ENCODE measurements around the gene CNTNAP2. TPM values are rescaled to one million over a fixed set of nuclear protein-coding genes. Genes with fewer than 3 reads are reported as not detected.

Gene CNTNAP2
- total and polyA plus RNA-seq, 4 donors: 0.14 to 2.3 (median 1.1) TPM

DNA sequence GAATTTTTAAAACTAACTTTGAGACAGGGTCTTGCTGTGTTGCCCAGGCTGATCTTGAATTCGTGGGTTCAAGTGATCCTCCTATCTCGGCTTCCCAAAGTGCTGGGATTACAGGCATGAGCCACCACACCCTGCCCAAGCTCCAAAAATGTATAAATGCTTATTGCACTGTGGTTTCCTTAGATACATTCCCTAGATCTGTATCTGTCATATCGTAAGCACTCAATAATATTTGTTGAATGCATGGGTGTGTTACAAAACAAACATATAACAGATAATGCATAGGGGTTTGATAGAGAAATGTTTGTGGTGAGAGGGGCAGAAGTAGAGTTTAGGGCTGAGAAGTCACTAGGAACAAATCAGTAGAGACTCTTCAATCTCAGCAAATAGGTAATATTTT is 1518.7 kb downstream of the CNTNAP2 start:
- TF ChIP-seq RAD21 (IDR thresholded peaks at IDR 0.05): no peak
- TF ChIP-seq, protein P1, sequence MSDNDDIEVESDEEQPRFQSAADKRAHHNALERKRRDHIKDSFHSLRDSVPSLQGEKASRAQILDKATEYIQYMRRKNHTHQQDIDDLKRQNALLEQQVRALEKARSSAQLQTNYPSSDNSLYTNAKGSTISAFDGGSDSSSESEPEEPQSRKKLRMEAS (IDR thresholded peaks at IDR 0.05): no peak
- no peak for TF ChIP-seq FOXA1 (IDR thresholded peaks at IDR 0.05)
- no peak for TF ChIP-seq TAF1 (conservative IDR thresholded peaks at IDR 0.05)
- no peak for TF ChIP-seq GABPA (IDR thresholded peaks at IDR 0.05 in 1 of 2, conservative IDR thresholded peaks at IDR 0.05 in 1 of 2)
- TF ChIP-seq, protein P2, sequence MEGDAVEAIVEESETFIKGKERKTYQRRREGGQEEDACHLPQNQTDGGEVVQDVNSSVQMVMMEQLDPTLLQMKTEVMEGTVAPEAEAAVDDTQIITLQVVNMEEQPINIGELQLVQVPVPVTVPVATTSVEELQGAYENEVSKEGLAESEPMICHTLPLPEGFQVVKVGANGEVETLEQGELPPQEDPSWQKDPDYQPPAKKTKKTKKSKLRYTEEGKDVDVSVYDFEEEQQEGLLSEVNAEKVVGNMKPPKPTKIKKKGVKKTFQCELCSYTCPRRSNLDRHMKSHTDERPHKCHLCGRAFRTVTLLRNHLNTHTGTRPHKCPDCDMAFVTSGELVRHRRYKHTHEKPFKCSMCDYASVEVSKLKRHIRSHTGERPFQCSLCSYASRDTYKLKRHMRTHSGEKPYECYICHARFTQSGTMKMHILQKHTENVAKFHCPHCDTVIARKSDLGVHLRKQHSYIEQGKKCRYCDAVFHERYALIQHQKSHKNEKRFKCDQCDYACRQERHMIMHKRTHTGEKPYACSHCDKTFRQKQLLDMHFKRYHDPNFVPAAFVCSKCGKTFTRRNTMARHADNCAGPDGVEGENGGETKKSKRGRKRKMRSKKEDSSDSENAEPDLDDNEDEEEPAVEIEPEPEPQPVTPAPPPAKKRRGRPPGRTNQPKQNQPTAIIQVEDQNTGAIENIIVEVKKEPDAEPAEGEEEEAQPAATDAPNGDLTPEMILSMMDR (IDR thresholded peaks at IDR 0.05; ENCODE audit: low read depth, low read length, missing input control): no peak
- TF ChIP-seq EGR1 (IDR thresholded peaks at IDR 0.05; ENCODE audit: low read depth in 2 of 2): no peak
- no peak for TF ChIP-seq NR2F2 (IDR thresholded peaks at IDR 0.05)
- TF ChIP-seq RXRA (IDR thresholded peaks at IDR 0.05): no peak
- TF ChIP-seq, protein P3, sequence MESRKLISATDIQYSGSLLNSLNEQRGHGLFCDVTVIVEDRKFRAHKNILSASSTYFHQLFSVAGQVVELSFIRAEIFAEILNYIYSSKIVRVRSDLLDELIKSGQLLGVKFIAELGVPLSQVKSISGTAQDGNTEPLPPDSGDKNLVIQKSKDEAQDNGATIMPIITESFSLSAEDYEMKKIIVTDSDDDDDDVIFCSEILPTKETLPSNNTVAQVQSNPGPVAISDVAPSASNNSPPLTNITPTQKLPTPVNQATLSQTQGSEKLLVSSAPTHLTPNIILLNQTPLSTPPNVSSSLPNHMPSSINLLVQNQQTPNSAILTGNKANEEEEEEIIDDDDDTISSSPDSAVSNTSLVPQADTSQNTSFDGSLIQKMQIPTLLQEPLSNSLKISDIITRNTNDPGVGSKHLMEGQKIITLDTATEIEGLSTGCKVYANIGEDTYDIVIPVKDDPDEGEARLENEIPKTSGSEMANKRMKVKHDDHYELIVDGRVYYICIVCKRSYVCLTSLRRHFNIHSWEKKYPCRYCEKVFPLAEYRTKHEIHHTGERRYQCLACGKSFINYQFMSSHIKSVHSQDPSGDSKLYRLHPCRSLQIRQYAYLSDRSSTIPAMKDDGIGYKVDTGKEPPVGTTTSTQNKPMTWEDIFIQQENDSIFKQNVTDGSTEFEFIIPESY (IDR thresholded peaks at IDR 0.05): no peak
- TF ChIP-seq FOXA2 (IDR thresholded peaks at IDR 0.05): no peak
- TF ChIP-seq, protein P4, sequence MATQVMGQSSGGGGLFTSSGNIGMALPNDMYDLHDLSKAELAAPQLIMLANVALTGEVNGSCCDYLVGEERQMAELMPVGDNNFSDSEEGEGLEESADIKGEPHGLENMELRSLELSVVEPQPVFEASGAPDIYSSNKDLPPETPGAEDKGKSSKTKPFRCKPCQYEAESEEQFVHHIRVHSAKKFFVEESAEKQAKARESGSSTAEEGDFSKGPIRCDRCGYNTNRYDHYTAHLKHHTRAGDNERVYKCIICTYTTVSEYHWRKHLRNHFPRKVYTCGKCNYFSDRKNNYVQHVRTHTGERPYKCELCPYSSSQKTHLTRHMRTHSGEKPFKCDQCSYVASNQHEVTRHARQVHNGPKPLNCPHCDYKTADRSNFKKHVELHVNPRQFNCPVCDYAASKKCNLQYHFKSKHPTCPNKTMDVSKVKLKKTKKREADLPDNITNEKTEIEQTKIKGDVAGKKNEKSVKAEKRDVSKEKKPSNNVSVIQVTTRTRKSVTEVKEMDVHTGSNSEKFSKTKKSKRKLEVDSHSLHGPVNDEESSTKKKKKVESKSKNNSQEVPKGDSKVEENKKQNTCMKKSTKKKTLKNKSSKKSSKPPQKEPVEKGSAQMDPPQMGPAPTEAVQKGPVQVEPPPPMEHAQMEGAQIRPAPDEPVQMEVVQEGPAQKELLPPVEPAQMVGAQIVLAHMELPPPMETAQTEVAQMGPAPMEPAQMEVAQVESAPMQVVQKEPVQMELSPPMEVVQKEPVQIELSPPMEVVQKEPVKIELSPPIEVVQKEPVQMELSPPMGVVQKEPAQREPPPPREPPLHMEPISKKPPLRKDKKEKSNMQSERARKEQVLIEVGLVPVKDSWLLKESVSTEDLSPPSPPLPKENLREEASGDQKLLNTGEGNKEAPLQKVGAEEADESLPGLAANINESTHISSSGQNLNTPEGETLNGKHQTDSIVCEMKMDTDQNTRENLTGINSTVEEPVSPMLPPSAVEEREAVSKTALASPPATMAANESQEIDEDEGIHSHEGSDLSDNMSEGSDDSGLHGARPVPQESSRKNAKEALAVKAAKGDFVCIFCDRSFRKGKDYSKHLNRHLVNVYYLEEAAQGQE (IDR thresholded peaks at IDR 0.05): no peak
- no peak for TF ChIP-seq HNF4G (IDR thresholded peaks at IDR 0.05)
- TF ChIP-seq JUND (IDR thresholded peaks at IDR 0.05): no peak
- no peak for TF ChIP-seq HNF4A (conservative IDR thresholded peaks at IDR 0.05)
- TF ChIP-seq YY1 (IDR thresholded peaks at IDR 0.05): no peak
- no peak for TF ChIP-seq SP1 (IDR thresholded peaks at IDR 0.05)
- TF ChIP-seq, protein P5, sequence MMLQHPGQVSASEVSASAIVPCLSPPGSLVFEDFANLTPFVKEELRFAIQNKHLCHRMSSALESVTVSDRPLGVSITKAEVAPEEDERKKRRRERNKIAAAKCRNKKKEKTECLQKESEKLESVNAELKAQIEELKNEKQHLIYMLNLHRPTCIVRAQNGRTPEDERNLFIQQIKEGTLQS (IDR thresholded peaks at IDR 0.05): no peak
- DNase-seq (ENCODE audit: low spot score): no peak
- no peaks in the 10 kb centered on the region for H3K4me1 ChIP-seq (ENCODE audit: control insufficient read depth in 4 of 4, insufficient read depth in 4 of 4, low read length in 3 of 4)
- H3K9me3 ChIP-seq (ENCODE audit: control insufficient read depth in 4 of 4, low read length in 3 of 4): peaks cover 0 to 4% (median 0%) of the 10 kb centered on the region in 4 donors
- H3K27me3 ChIP-seq (ENCODE audit: control insufficient read depth in 4 of 4, insufficient read depth in 4 of 4, low read length in 3 of 4): no peaks in the 10 kb centered on the region
- no peak overlapping the region for H3K27ac ChIP-seq (ENCODE audit: low read depth in 1 of 2, low read length in 2 of 2)
- WGBS: 51% methylated on average over 3 of the region's 3 CpGs
- H3K9ac ChIP-seq (ENCODE audit: low read depth in 1 of 2, low read length in 2 of 2): no peak overlapping the region
- no peaks in the 10 kb centered on the region for H3K36me3 ChIP-seq (ENCODE audit: control insufficient read depth in 4 of 4, insufficient read depth in 3 of 4, low read depth in 1 of 4, low read length in 3 of 4)
- H3K4me3 ChIP-seq (ENCODE audit: low read depth in 1 of 3, low read length in 3 of 3): no peak overlapping the region
